ENCODE measurements around the gene RETN.

GRCh38 chr19:7672522-7672921, 3.7 kb downstream of the RETN start:
- no peak for TF ChIP-seq CTCF (IDR thresholded peaks at IDR 0.05; ENCODE audit: low read depth, low read length, poor library complexity, severe bottlenecking)
- TF ChIP-seq EZH2phosphoT487 (IDR thresholded peaks at IDR 0.05; ENCODE audit: borderline replicate concordance, low read length) = no peak
